KBM-7 (cell line): ENCODE results near the gene GOLIM4.

Experiments used
- DNase-seq: peaks from one replicate; pipeline ENCODE4 v3.0.0-alpha.2; 2015
- in situ Hi-C: fragments of 300-500 bp; cut with MboI; formaldehyde crosslinking; loops from 2 replicates; pipeline ENCODE4 v1.14.3; 2020; ENCODE audit warnings: low sequenced_read_pairs, low pct_unique_long_range_greater_than_20kb, mixed read lengths

The GOLIM4 gene

DNA sequence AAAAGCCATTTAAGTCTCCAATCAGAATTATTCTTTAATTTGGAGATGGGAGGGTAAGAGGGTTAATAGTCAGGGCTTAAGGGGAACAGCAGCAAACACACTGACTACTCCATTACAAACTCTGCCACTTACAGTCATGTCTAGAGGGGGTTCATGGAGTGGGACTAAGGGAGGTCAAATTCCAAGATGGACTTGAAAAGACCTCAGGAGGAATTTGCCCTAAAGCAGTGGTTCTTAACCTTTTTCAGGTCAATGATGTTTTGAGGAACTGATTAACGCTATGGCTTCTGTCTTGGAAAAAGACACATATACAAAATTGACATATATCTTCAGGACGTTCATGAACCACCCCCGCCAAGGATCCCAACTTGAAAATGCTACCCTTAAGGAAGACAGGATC is 13.9 kb downstream of the GOLIM4 start:
- in situ Hi-C loops = no loop called here
- no peak for DNase-seq

DNA sequence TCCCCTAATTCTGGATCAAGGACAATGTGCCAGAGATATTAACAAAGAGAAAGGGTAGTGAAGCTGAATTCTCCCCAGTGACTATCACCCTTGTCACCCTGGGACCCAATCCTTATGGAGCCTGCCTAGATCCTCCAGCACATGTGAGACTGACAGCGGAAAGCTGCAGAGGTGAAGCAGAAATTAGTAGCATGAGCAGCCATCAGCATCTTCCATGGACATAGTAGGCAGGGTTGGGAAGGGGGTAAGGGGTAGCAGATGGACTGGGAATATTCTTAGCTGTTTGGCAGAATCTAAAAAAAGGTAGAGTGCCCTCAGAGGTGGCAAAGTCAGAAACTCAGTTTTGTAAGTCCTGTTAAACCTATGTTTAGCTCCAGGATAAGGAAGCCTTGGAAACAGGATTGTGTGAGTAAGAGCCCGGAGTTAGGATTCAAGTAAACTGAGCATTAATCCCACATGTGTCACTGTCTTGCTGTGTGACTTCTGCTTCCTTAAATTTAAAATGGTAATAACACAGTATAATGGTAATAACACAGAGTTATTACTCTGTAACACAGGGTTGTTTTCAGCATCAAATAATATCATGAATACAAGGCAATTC is 14.5 kb downstream of the GOLIM4 start:
- in situ Hi-C loops = no loop called here
- no peak for DNase-seq

DNA sequence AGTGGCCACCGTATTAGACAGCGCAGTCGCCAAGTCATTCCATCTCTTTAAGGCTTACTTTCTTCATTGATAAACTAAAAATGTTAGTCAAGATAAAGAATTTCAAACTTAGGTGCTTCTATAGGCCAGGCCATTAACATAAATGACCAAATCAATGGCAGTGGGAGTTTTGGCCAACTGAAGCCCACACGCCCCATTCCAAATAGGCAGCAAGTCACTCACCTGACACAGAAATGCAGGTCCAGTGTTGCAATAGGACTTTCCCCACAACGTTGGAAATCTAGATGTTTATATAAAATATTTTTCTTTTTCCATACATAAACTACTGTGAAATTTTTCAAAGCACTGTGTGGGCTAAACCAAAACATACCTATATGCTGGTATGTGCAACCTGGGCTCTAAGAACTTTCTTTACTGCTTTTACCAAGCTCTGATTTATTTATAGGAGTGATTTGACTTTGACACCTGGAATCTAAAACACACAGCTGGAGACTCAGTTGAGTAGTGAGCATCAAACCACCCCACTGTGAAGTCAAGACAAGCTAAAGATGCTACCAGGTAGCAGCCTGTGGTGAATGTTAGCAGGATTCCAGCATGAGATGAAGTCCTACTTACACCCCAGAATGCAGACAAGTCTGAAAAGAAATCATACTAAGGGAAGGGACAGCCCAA is 15.1 kb downstream of the GOLIM4 start:
- in situ Hi-C loops = no loop called here
- no peak for DNase-seq

- DNase-seq = no peak
- in situ Hi-C loops = no loop called here
Measured at GRCh38 chr3:168080022-168080421, 15.7 kb downstream of the GOLIM4 start.

DNA sequence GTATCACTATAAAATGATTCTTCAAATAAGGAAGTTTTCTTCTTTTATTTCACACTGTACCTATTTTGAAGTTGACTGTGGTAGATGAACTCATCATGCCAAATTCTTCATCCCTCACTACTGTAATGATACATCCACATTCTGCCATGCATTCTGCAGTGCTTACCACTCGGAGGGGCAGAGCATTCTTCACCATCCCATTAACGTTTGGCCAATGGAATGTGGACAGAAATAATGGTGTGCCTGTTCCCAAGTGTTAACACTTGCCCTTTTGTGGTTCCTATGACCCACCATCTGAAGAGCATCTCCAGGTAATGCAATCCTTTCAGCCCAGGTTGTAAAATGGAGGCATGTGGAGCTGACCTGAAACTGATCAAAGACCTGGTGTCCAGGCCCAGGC is 18.6 kb downstream of the GOLIM4 start:
- in situ Hi-C loops = no loop called here
- no peak for DNase-seq

DNA sequence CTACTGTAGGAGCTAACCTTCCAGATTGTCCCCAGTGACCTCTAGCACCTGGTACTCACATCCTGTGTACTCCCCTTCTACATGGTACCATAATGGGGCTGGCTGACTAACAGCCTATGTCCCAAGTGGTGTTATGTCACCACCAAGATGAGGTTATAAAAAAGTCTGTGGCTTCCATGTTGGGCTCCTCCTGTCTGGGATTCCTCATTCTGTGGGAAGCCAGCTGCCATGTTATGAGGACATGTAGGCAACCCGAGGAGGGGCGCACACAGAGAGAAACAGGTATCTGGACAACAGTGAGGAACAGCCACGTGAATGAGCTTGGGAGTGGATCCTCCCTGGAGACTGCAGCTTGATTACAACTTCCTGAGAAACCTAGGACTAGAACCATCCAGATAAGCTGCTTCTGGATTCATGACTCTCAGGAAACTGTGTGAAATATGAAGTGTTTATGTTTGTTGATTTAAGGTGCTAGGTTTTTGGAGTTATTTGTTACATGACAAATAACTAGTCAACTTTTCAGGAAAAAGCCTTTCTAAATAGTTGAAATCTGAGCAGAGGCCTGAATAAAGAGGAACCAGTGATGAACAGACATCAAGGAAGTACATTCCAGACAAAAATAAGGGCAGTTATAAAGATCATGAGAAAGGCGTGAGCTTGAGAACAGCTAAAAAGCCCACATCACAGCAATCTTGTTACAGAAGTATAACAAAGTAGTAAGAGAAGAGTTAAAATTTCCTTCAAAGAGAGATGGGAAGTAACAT is 21.7 kb downstream of the GOLIM4 start:
- in situ Hi-C loops = loop anchor here (25.0 kb wide), 1 partner anchor 88 kb away; no protein-coding TSS in a partner anchor
- DNase-seq = peak; percentile 43

- in situ Hi-C loops = loop anchor here (25.0 kb wide), 1 partner anchor 90 kb away; no protein-coding TSS in a partner anchor
- DNase-seq = no peak
Measured at GRCh38 chr3:168072323-168072650, 23.4 kb downstream of the GOLIM4 start.

DNA sequence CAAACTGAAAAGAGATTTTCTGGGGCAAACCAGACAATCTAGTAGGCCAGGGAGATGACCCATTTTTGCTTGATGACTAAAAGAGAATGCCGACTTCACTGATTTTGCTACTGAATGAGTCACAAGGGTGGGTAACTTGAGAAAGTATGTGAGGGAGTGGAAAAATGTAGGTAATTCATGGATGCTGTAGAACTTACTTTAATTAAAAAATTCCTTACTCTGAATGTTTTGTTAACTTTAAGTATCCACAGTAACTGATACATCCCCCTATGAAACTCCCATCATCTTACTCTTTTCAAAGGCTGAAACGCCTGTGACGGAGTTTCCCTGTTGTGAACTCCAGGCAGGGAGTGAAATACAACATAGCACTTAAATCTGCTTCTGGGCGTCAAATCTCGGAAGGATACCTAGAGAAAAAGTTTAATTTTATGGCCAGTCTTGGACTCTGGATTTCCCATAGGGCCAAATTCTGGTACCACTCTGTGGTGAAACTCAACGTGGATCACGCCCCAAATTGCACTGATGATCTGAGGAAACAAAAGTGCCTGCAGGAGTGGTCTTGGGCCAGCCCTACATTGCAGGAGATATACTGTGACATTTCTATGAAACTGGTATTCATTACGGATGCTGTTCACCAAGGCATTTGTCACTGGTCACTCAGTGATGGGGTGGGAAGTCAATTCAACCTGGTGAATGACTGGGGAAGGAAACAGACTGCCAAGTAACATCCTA is 24.0 kb downstream of the GOLIM4 start:
- in situ Hi-C loops = loop anchor here (25.0 kb wide), 1 partner anchor 91 kb away; no protein-coding TSS in a partner anchor
- no peak for DNase-seq

DNA sequence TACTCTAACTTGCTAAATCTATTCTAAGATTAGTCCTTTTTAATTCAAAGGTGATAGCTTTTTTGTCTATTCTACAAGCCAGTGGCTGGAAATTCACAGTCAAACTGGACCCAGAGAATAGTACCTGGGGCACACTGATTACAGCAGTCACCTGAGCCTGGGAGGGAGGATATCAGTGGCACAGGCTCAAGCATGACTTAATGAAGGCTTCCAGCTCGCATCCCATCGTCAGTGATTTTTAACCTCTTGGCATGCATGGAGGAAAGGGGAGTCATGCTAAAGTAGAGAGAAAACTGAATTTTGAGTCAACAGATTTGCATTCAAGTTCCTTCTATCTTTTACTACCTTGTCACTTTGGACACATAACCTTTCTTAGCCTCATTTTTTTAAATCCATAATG is 24.8 kb downstream of the GOLIM4 start:
- in situ Hi-C loops = loop anchor here (25.0 kb wide), 1 partner anchor 91 kb away; no protein-coding TSS in a partner anchor

GRCh38 chr3:168068346-168068745 is 27.4 kb downstream of the GOLIM4 start:
- DNase-seq = no peak
- in situ Hi-C loops = loop anchor here (25.0 kb wide), 1 partner anchor 94 kb away; no protein-coding TSS in a partner anchor

More for the DNA sequence above, 24.8 kb downstream of the GOLIM4 start:
- DNase-seq = no peak

DNA sequence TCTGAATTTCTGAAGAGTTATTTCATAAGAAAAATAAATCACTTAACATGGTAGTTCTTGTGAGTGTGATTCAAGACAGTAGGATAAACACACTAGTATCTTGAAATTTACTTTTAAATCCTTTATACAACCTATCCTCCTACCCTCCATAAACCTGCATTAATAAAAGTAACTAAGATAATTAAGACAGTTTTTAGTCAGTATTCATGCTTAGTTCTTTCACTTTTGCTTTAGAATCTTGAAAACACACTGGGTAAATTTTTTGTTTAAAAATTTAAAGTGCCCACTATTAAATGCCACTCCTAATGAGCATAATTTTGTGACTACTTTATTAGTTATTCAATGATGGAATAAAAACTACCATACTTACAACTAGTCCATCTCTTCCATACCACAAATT is 28.8 kb downstream of the GOLIM4 start:
- in situ Hi-C loops = loop anchor here (25.0 kb wide), 1 partner anchor 95 kb away; no protein-coding TSS in a partner anchor

DNA sequence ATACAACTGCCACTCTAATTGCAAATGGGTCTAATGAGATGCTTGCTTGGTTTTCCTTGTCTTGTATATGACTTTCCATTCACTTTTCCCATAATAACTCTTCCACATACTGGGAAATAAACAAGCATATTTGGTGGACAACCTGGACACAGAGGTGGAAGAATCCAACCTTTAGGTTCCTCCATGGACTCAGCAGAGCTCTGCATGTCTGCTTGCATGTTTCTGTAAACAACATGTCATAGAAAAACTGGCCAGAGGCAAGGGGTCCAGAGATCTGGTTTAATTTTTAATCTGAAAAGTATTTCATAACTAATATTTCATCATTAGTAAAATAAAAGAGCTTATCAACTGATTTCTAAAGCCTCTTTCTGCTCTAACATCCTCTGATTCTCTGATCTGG is 30.2 kb downstream of the GOLIM4 start:
- in situ Hi-C loops = loop anchor here (25.0 kb wide), 1 partner anchor 97 kb away; no protein-coding TSS in a partner anchor
- no peak for DNase-seq

More for the DNA sequence above, 28.8 kb downstream of the GOLIM4 start:
- no peak for DNase-seq

DNA sequence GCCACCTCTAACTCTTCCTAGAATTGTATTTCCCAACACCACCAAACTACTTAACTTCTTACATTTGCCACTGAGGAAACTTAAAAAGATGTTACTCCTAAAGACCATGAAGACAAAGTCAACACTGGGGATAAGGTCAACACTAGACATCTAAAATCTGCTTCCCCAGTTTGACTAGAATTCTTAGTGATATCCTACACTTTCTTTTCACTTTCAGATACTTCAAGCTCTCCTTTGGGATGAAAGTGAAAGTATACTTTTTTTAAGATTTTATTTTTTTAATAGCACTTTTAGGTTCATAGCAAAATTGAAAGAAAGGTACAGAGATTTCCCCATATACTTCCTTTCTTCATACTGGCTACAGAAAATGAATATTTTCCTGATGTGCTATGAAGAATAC is 32.6 kb downstream of the GOLIM4 start:
- no peak for DNase-seq
- in situ Hi-C loops = loop anchor here (25.0 kb wide), 1 partner anchor 99 kb away; no protein-coding TSS in a partner anchor

- DNase-seq = no peak
- in situ Hi-C loops = loop anchor here (25.0 kb wide), 1 partner anchor 100 kb away; no protein-coding TSS in a partner anchor
Measured at GRCh38 chr3:168062679-168063078, 33.0 kb downstream of the GOLIM4 start.

GRCh38 chr3:168061332-168061996 is 34.3 kb downstream of the GOLIM4 start:
- no peak for DNase-seq
- in situ Hi-C loops = loop anchor here (25.0 kb wide), 1 partner anchor 101 kb away; no protein-coding TSS in a partner anchor

GRCh38 chr3:168060317-168060716 is 35.4 kb downstream of the GOLIM4 start:
- in situ Hi-C loops = loop anchor here (25.0 kb wide), 1 partner anchor 102 kb away; no protein-coding TSS in a partner anchor

DNA sequence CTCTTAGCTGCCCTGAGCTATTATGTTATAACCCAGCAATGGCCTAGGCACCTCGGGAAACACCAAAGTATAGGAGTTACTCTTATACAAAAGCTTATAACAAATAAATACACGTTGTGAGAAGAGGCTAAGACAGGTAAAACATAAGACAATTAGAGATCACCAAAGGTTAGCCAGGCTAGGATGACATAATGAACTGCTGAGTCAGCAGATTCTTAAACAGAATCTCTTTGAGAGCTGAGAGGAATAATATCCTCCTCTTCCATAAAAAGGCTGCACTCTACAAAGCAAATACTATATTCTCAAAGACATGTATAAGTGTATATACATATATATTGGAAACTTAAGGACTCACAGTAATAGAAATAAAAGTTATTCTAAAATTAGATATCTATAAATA is 37.2 kb downstream of the GOLIM4 start:
- in situ Hi-C loops = loop anchor here (25.0 kb wide), 1 partner anchor 104 kb away; no protein-coding TSS in a partner anchor
- DNase-seq = no peak

More at GRCh38 chr3:168060317-168060716, 35.4 kb downstream of the GOLIM4 start:
- DNase-seq = no peak
